GM20000 (cell line): ENCODE measurements around the gene HPS6.

Experiments
- DNase-seq: peaks from one replicate; pipeline ENCODE4 v3.0.0; 2012; ENCODE audit warnings: low spot score
- CTCF ChIP-seq: IDR thresholded peaks from 2 replicates; pipeline ENCODE4 v1.5.1; 2012; ENCODE audit warnings: mild to moderate bottlenecking, control low read depth; ENCODE audit errors: extremely low read depth, missing control alignments

HPS6 gene

DNA sequence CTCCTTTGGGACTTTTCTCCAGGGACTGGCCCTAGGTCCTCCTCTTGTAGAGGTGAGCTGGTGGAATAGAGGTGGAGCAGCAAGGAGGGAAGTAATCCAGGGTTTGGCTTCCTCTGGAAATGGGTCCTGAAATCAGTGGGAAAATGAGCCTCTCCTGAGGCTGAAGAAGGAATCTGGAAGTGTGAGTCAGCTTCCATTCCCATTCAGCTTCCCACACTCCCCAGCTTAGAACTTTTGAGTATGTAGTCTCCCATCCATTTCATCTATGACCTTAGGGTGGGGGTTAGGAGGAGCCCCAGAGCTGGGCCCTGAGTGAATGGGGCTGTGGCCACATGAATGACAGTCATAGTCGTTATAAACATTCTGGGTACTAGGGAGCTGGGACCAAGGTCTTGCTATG lies 37.3 kb downstream of the HPS6 start:
- TF ChIP-seq CTCF, result no peak
- DNase-seq, result no peak

GRCh38 chr10:102106998-102107397 lies 41.8 kb downstream of the HPS6 start:
- no peak for TF ChIP-seq CTCF
- no peak for DNase-seq

DNA sequence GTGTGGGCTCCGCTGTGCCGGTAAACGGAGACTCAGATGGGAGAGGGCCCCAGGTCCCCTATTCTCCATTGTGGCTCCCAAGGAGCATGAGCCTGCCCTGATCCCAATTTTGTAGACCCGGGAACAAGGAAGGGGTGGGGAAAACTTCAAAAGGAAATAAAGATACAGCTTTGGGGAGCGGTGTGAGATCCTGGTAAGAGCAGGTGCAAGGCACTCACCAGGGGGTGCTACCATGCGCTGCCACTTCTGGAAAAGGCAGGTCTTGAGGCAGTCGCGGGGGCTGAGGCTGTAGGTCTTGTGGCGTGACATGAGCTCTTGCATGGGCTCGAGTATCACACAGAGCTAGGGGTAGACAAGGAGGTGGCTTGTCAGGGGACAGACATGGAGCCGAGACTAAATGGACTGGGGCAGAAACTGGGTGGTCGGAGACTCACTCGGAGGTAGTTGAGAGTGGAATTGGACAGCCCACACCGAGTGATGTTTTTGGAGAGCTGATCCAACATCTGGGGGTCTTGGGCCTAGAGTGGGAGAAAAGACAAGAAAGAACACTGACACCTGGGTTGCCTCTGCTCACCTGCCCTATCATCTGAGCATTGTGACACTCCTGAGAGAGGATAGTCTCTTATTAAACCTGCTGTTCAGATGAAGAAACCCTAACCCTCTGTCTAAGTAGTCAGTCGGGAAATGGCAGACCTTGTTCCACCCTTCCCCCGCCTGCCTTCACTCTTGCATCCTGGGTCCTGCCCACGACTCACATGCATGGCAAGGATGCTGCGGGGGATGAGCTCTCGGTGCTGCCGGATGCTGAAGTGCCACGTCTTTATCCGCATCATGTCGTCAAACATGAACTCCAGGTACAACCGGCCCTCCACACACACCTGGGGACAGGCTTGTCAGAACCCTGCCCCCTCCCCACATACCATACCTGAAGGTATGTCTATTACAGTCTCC lies 44.3 kb downstream of the HPS6 start:
- no peak for DNase-seq

GRCh38 chr10:102111276-102111675 lies 46.1 kb downstream of the HPS6 start:
- no peak for TF ChIP-seq CTCF

More for the DNA sequence above, 44.3 kb downstream of the HPS6 start:
- TF ChIP-seq CTCF, result no peak

DNA sequence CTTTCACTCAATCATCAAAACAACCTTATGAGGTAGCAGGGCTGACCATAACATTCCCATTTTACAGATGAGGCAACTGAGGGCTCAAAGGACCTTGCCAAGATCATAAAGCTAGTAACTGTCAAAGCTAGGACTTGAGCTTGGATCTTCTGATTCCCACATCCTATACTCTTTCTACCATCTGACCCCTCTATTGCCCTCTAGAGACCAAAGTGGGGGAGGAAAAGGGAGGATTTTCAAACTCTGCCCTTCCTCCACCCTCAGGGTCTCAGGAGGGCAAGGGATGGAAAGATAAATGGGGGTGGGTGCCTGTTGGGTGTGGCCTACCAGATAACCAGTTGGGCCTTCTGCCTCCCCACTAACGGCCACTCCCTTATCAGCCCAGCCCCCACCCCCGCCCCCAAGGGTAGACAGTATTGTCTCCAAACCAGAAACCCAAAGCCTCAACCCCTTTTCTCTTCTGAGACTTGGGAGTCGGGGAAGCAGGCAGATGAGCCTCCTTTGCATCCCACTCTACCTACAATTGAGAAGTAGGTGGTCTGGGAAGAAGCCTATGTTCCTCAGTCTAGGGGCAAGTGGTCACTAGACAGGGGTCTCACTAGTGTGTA lies 47.2 kb downstream of the HPS6 start:
- no peak for TF ChIP-seq CTCF
- DNase-seq, result no peak

More at GRCh38 chr10:102111276-102111675, 46.1 kb downstream of the HPS6 start:
- no peak for DNase-seq

GRCh38 chr10:102113261-102113955 lies 48.3 kb downstream of the HPS6 start:
- DNase-seq, result no peak
- no peak for TF ChIP-seq CTCF
